Gastrocnemius medialis (tissue), 4 donors: ENCODE measurements around the gene PA2G4.

Experiments used
- CTCF ChIP-seq, 5 experiments: fragments of 450-650 bp in 3 of 5; fragments of 200-600 bp in 2 of 5; sonication (generic) in 2 of 5; IDR thresholded peaks in 4 of 5; conservative IDR thresholded peaks in 1 of 5; 1 replicate in 4 of 5; 2 replicates in 1 of 5; pipeline ENCODE4 v1.5.1; 2016 to 2019; ENCODE audit warnings: antibody characterized with exemption in 5 of 5, mild to moderate bottlenecking in 3 of 5, moderate library complexity in 3 of 5
- POLR2A ChIP-seq, 2 donors: fragments of 450-650 bp; IDR thresholded peaks; one replicate each; pipeline ENCODE4 v1.6.1; 2017; ENCODE audit warnings: antibody characterized with exemption in 2 of 2, mild to moderate bottlenecking in 2 of 2, moderate library complexity in 2 of 2

DNA sequence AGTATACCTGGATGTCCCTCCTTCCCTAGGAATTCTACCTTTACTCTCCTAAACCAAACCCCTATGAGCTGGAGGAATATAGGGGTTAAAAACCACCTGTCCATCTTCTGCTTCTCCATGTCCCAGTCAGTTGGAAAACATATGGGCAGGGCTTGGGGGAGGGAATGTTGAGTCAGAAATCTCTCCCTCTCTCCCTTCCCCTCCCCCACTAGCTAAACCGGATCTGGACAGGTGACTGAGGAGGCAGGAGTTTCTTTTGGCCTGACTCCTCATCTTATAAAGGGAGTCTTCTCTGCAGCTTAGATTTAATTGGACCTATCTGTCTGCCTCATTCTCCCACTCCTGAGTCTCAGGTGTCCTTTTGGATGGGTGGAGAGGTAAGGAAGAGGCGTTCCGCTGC, 18.3 kb upstream of the PA2G4 start:
- TF ChIP-seq CTCF (IDR thresholded peaks at IDR 0.05 in 4 of 5, conservative IDR thresholded peaks at IDR 0.05 in 1 of 5) (no peak), POLR2A (IDR thresholded peaks at IDR 0.05) (no peak)
